ENCODE data around the gene PRDM15.

- TF ChIP-seq CTCF (IDR thresholded peaks at IDR 0.05), result no peak
- no peak for TF ChIP-seq POLR2A (IDR thresholded peaks at IDR 0.05)
- TF ChIP-seq EP300 (IDR thresholded peaks at IDR 0.05), result no peak
Measured at GRCh38 chr21:41764558-41765419, 114.4 kb downstream of the PRDM15 start.

Data from tibial nerve (tissue), 4 donors.